HG03469 (cell line): ENCODE results near the gene L3MBTL1.

ENCODE experiments used
- ATAC-seq: cut with Tn5 transposase; IDR thresholded peaks from one replicate; pipeline ENCODE4 v1.9.1; 2021; ENCODE audit warnings: mild to moderate bottlenecking, moderate library complexity, moderate number of reproducible peaks; ENCODE audit not compliant: unreplicated experiment

The L3MBTL1 gene

DNA sequence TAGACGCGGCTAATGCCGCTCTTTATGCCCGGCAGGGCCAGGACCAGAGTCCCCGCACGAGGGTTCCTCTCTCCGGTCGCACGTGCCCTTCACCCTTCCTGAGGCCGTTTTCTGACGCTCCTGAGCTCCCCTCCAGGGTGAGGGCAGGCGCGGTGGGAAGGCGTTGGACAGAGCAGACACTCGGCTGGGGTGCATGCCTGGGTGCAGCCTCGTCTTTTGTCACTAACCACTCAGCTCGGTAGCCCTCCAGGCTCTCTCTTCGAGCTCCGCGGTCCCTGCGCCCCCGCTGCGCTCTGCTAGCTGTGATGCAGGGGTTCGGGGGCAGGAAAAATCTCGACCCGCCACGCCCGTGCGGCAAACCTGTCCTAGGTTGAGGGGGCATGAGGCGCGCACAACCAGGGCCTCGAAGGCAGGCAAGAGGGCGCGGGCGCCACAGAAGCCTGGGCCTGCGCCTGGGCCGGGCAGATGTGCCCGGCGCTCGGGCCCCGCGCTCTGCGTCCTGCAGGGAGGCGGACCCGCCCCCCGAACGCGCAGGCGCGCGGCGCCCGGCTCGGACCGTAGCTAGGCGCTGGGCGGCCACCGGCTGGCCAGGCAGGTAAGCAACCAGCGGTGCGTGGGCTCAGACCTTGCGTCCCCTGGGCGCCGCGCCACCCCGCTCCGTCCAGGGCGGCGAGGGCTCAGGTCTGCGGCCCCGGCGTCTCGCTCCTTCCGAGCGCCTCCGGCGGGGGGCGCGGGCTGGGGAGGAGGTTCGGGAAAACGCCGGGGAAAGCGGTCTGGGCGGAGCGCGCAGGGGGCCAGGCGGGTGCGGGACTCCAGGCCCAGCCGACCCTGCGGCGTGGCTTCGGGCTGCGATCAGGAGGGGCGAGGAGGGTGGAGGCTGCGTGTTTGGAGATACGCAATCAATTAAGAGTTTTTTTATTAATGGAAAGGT is at the start of gene L3MBTL1:
L3MBTL1 (plus strand) TSS at position 548 of the 931 bp plus-strand sequence. CDS start 5,807 bp downstream, outside the sequence.
- no peak for ATAC-seq

DNA sequence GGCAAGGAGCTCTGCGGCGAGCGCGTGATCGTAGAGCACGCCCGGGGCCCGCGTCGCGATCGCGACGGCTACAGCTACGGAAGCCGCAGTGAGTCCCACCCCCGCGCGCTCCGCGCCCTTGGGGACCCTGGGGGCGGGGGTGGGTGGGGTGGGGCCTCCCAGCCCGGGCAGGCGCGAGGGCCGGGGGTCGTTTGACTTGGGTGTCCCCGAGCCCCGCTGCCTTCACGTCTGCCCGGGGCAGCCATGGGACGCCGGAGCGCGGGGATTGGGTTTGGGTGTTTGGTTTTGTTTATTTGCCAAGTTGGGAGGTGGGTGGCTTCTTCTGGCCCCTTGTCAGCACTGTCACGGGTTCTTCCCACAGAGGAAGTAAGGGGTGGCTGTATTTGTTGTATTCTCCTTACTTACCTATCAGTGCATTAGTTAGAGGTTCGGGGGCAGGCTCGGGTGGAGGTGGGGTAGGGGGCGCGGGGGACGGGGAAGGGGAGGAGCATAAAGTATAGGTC is 49.0 kb upstream of the L3MBTL1 start:
- peak; percentile 3 for ATAC-seq

DNA sequence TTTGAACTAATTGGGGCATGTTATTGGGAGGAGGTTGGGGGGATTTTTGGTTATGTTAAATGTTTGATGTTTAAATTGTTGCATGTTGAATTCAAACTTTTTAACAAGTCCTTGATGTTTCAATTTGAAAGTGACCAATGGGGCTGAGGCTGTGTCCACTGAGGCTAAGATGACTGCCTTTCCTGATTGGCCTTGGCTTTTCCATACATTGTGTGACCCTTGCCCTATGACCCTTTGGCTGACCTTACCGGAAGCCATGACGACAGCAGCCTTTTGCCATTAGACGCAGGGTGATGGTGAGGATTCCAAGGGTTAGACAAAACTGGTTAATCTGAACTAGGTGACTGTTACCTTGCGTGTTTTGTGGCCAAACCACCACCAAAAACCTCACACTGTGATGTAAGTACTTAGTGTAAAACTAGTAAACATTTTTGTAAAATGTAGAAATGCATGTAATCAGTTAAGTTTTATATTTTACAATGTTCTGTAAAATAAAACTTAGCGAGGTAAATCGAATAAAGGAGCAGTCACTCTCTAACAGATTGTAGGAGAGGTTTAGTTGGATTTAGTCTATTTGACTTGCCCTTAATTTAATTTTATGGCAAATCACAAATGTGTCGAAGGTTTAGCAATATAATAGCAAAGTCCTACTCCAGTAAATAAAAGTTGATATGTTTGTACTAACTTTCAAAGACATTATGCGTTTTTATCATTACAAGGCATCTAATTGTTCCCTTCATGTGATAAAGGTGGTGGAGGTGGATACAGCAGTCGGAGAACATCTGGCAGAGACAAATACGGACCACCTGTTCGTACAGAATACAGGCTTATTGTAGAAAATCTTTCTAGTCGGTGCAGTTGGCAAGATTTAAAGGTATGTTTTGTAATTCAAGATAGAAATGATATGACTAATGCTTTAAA is 48.2 kb upstream of the L3MBTL1 start:
- no peak for ATAC-seq

DNA sequence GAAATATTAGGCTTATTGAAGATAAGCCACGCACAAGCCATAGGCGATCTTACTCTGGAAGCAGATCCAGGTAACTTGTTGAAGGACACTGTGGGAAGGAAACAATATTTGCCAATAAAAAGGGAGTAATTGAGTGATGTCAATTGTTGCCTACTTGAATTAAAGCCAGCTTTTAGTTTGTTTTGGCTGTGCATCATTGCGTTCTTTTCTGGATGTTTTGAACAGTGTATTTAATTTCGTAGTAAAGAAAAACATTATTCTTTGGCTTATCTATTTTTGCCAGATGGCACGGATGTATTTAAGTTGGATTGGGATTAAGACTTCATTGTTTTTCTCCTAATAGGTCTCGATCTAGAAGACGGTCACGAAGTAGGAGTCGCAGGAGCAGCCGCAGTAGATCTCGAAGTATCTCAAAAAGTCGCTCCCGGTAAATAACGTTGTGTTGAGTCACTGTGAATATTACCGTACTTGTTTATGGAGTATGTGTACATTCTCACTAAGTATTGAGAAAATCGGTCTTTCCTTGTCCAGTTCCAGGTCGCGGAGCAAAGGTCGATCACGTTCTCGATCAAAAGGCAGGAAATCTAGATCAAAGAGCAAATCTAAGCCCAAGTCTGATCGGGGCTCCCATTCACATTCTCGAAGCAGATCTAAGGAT is 47.2 kb upstream of the L3MBTL1 start:
- no peak for ATAC-seq

DNA sequence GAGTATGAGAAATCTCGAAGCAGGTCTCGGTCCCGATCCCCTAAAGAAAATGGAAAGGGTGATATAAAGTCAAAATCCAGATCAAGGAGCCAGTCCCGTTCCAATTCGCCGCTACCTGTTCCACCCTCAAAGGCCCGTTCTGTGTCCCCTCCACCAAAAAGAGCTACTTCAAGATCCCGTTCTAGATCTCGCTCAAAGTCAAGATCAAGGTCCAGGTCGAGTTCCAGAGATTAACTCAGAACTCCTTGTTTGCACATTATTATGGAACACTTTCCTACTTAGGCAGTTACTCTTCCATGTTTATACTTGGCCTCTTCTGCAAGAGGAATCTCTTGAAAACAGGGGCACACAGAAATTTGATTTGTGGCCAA is 46.7 kb upstream of the L3MBTL1 start:
- no peak for ATAC-seq

DNA sequence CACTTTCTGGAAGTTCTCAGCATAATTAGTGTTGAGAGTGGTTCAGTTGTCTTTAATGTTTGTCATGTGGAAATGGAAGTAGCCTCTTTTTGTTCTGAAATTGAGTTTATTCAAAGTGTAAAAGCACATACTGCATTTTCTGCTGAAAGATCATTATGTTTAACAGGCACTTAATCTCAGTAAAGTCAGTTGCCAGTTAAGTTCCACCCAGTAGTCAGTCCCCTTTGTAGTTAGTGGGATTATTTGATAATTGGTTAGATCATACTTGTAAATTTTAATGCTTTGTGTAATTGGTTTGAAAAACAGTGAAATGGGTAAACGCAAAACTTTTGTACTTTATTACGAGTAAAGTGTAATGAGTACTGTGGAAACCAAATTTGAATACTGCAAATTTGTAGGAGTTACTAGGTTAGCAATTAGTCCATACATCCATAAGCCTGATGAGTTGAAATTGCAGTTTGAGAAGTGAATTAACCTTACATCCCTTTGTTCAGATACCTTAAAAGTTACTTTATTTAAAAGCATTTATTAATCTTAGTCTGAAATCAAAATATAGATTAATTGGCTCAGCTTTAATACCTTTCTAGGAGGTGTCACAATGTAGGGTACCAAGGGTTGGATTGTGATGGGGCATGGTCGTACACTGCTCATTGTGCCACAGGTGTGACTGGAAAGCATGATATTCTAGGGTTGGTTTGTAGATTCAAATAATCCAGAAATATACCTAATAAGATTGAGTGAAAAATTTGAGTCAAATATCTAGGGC is 45.4 kb upstream of the L3MBTL1 start:
- no peak for ATAC-seq

DNA sequence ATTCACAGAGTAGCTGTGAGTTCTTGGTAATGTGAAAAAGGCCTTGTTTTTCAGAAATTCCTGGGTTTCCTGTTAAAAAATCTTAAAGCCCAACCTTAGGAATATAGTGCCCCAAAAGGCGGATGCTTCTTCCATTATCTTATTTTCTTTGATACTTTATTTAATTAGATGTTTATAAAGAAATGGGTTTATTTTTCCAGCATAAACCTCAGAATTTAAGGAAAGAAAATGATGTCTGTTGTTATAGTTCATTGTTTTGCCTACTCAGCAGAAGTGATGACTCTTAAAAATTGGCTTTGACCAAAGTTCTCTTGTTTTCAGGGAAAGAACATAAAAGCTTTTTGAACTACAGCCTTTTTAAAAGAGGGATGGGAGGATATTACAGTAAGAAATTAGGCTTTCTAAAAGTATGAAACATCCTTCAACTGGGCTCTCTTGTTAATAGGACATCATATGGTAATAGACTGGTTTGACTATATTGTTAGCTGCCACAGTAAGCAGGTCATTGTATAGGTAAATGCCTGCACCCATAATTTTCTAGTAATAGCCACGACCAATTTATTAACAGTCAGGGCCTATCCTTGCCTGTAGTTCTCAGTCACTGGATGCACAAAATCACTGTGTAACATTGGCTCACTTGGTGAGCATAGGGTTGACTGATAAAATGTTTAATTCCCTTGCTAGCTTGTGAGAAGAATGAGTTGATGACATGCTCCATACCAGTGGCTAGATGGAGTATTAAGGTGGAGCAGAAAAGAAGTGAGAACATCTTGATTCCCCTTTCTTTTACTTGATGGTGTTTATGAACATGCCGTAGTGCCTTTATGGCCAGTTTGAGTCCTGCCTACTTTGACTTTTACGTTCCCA is 44.6 kb upstream of the L3MBTL1 start:
- no peak for ATAC-seq

DNA sequence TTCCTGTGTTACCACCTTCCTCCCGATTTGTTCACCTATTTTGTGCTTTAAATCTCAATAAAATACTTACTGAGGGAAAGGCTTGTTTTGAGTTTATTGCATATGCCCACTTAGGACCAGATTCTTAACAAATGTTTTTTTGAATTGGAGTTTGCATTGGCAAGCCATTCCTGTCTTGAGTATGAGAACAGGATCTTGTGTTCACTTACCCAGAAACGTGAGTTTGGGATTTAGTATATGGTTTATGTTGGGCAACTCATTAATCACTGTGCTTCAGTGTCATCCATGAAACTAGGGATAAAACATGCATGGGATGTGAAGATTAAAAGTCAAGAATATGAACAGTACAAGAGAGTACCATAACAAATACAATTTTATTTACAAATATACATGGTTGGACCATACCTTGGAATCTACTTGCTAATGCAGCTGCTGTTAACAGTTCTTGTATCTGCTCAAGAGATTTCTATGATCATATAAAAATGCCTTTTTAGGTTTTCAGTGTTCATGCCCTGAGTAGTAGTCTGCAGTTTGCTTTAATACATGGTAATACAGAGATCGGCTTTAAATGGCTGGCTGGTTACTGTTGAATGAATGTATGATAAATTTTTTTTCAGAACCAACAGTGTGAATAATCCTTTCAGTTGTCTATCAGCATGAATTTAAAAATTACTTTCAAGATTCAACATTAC is 43.8 kb upstream of the L3MBTL1 start:
- no peak for ATAC-seq

DNA sequence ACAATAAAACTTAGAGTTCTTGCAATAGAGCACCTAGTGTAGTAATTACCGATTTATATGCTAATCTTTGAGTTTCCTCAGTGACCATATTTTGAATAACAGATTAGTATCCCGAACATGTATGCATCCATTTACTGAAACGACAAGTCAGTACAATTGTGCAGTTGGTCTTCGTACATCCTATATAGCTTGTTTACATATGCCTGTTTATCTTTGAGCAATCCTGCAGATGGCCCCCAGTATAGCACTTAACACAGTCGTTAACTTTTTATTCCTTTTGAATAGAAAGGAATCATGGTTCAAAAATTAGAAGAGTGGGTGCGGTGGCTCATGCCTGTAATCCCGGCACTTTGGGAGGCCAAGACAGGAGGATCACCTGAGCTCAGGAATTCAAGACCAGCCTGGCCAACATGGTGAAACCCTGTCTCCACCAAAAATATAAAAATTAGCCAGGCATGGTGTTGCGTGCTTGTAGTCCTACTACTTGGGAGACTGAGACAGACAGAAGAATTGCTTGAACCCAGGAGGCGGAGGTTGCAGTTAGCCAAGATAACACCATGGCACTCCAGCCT is 43.2 kb upstream of the L3MBTL1 start:
- no peak for ATAC-seq

DNA sequence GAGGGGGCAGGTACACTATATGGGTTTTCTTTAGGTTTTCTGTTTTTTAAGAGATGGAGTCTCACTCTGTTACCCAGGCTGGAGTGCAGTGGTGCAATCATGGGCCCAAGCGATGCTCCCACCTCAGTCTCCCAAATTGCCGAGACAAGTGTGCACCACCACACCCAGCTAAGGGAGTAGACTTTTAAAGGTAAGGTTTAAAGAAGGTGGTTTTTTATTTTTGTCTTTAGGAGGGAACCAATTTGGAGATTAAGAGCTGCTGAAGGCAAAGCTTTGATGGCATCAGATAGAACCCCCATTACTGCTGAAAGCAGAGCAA is 41.9 kb upstream of the L3MBTL1 start:
- ATAC-seq: no peak

DNA sequence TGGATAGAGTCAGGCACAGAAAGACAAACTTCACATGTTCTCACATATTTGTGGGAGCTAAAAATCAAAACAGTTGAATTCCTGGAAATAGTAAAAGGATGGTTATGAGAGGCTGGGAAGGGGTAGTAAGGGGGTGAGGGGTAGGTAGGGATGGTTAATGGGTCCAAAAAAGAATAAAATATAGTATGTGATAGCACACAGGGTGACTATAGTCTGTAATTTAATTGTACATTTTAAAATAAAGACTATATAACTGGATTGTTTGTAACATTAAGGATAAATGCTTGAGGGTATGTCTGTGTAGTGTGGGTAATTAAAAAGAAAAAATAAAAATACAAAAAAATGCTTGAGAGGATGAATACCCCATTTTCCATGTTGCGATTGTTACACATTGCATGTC is 39.9 kb upstream of the L3MBTL1 start:
- ATAC-seq: no peak

DNA sequence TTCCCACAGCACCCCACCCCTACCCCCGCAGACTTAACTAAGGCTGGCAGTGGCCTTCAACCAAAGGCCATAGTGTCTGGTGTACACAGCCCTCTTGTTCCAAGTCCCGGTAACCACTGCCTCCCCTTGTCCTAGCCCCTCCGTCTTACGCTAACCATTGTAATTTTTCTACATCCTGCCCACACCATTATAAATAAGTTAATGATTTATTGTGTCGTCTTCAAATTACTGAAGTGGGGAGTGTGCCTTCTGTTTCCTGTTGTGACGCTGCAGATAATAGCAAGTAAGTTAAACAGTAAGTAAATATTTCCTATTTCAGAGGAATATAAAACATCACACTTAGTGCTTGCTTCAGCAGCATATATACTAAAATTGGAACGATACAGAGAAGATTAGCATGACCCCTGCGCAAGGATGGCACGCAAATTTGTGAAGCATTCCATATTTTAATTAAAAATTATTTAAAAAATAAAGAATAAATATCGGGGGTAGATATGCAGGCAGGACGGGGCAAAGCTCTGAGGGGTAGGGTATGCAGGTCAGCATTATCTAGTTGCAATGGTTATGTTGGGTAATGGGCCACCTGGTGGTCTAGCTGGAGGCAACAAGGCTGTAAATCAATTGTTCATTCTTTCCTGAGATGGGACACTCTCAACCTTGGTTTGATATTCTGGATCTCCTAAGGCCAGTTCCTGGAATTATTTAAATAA is 34.7 kb upstream of the L3MBTL1 start:
- no peak for ATAC-seq

DNA sequence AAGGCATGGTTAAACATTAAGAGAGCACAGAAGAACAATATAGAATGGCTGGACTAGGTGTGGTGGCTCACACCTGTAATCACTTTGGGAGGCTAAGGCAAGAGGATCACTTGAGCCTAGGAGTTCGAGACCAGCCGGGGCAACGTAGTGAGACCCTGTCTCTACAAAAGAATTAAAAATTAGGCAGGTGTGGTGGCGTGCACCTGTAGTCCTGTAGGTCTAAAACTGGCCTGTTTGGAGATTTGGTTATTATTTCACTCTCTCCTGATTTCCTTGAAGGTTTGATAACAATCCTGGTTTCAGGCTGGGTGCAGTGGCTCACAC is 34.2 kb upstream of the L3MBTL1 start:
- no peak for ATAC-seq

DNA sequence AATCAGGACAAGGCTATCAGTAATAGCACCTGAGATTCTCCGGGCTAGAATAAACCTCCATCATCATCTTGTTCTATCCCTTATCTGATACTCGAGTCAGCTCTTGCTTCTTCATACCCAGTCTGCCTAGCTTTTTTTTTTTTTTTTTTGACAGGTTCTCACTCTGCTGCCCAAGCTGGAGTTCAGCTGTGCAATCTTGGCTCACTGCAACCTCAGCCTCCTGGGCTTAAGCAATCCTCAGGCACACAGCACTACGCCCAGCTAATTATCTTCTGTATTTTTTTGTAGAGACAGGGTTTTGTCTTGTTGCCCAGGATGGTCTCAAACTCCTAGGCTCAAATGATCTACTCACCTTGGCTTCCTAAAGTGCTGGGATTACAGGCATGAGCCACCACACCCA is 30.3 kb upstream of the L3MBTL1 start:
- ATAC-seq: no peak

DNA sequence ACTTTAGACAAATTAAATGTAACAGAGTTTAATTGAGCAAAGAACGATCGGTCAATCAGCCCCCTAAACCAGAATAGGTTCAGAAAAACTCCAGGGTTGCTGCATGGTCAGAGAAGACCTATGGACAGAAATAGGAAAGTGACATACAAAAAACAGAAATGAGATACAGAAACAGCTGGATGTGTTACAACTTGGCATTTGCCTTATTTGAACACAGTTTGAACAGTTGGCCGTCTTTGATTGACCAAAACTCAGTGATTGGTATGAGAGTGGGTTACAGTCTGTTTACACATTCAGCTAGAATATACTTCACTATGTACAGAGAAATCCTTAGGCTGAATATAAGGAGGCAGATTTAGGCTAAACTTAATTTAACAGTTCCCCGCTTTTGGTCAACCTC is 29.9 kb upstream of the L3MBTL1 start:
- no peak for ATAC-seq

DNA sequence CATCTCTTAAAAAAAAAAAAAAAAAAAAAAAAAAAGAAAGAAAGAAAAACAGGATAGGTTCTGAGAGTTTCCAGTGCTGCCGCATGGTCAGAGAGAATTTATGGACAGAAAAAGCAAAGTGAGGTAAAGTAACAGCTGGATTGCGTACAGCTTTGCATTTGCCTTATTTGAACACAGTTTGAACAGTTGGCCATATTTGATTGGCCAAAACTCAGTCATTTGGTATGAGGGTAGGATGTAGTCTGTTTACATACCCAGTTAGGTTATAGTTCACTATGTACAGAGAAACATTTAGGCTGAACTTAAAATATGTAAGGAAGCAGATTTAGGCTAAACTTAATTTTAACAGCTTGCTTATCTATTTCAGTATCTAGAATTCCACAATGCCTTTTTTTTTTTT is 17.5 kb upstream of the L3MBTL1 start:
- no peak for ATAC-seq

DNA sequence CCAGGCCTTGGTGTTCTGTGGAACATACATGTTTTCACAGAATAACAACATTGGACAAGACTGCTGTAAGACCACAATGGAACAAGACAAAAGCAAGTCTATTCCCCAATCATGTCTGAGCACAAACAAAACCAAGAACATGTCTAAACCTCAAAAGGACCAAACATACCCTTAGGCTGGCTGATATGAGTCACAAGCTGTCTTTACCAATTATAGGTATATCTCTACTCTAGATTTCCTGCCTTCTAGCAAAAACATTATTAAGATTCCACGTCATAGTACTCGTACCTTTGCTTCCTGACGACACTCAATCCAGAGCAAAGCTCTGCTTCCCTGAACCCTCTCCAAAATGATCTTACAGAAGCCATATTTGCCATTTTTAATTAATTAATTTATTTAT is 15.4 kb upstream of the L3MBTL1 start:
- peak; percentile 94 for ATAC-seq

DNA sequence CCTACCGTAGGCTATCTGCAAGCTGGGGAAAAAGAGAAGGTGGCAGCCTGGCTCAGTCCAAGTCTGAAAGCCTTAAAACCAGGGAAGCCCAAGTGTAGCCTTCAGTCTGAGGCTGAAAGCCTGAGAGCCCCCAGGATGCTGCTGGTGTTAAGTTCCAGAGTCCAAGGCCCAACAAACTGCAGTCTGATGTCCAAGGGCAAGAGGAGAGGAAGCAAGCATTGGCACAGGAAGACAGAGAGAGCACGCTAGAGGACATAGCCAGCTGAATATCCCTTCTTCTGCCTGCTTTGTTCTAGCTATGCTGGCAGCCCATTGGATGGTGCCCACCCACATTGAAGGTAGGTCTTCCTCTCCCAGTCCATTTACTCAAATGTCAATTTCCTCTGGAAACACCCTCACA is 12.1 kb upstream of the L3MBTL1 start:
- no peak for ATAC-seq
